ENCODE measurements around the gene ZNF785.

GRCh38 chr16:30628628-30629540 is 43.4 kb upstream of the ZNF785 start:
- TF ChIP-seq, protein P1, sequence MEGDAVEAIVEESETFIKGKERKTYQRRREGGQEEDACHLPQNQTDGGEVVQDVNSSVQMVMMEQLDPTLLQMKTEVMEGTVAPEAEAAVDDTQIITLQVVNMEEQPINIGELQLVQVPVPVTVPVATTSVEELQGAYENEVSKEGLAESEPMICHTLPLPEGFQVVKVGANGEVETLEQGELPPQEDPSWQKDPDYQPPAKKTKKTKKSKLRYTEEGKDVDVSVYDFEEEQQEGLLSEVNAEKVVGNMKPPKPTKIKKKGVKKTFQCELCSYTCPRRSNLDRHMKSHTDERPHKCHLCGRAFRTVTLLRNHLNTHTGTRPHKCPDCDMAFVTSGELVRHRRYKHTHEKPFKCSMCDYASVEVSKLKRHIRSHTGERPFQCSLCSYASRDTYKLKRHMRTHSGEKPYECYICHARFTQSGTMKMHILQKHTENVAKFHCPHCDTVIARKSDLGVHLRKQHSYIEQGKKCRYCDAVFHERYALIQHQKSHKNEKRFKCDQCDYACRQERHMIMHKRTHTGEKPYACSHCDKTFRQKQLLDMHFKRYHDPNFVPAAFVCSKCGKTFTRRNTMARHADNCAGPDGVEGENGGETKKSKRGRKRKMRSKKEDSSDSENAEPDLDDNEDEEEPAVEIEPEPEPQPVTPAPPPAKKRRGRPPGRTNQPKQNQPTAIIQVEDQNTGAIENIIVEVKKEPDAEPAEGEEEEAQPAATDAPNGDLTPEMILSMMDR (IDR thresholded peaks at IDR 0.05), result peak; percentile 89 to 94 (median 92)
- TF ChIP-seq POLR2A (IDR thresholded peaks at IDR 0.05; ENCODE audit: low read depth) (no peak), POLR2AphosphoS5 (IDR thresholded peaks at IDR 0.05) (peak; percentile 44 to 68)

Measured in esophagus muscularis mucosa (tissue), 3 donors.